GM21447 (cell line): Measurements from ENCODE around the gene SETD4.
"Not testable (repeated sequence)": the region's sequence is repeated elsewhere in the genome, so short reads cannot be mapped to it uniquely, and the experiment has no call there.

Experiments used
- ATAC-seq: cut with Tn5 transposase; IDR thresholded peaks from one replicate; pipeline ENCODE4 v1.9.1; 2021; ENCODE audit not compliant: unreplicated experiment

The SETD4 gene

GRCh38 chr21:36079010-36079649 lies 18.8 kb upstream of the SETD4 start:
- ATAC-seq, result peak; percentile 66

GRCh38 chr21:36077758-36078157 lies 17.4 kb upstream of the SETD4 start:
- no peak for ATAC-seq

- ATAC-seq, result no peak
These were observed 16.7 kb upstream of the SETD4 start for GRCh38 chr21:36076878-36077655.

- ATAC-seq, result no peak
These were observed 15.6 kb upstream of the SETD4 start for GRCh38 chr21:36075953-36076352.

- ATAC-seq, result no peak
These were observed 14.8 kb upstream of the SETD4 start for GRCh38 chr21:36075171-36075570.

GRCh38 chr21:36073911-36074310 lies 13.6 kb upstream of the SETD4 start:
- ATAC-seq, result not testable (repeated sequence)

- ATAC-seq, result no peak
These were observed 12.9 kb upstream of the SETD4 start for GRCh38 chr21:36073181-36073580.

- no peak for ATAC-seq
These were observed 12.3 kb upstream of the SETD4 start for GRCh38 chr21:36072453-36073162.

GRCh38 chr21:36070999-36071398 lies 10.7 kb upstream of the SETD4 start:
- no peak for ATAC-seq

GRCh38 chr21:36069713-36070583 lies 9.6 kb upstream of the SETD4 start, which contains the start of gene CBR1:
Gene CBR1, plus strand, starts transcription at chr21:36070024. Its CDS starts 92 bp downstream, at chr21:36070116.
- ATAC-seq, result peak; percentile 97

- ATAC-seq, result no peak
These were observed 8.5 kb upstream of the SETD4 start for GRCh38 chr21:36068748-36069398.

- no peak for ATAC-seq
These were observed 5.2 kb upstream of the SETD4 start for GRCh38 chr21:36065497-36066036.

GRCh38 chr21:36064085-36064460 lies 3.7 kb upstream of the SETD4 start:
- ATAC-seq, result no peak

- no peak for ATAC-seq
These were observed 3.2 kb upstream of the SETD4 start for GRCh38 chr21:36063375-36064084.

GRCh38 chr21:36061445-36061844 lies 1.1 kb upstream of the SETD4 start:
- no peak for ATAC-seq

GRCh38 chr21:36059823-36060158 lies 535 bp downstream of the SETD4 start:
- ATAC-seq, result peak; percentile 38

- ATAC-seq, result no peak
These were observed 4.8 kb downstream of the SETD4 start for GRCh38 chr21:36055551-36055950.

- no peak for ATAC-seq
These were observed 6.6 kb downstream of the SETD4 start for GRCh38 chr21:36053715-36054062.

GRCh38 chr21:36052860-36053714 lies 7.2 kb downstream of the SETD4 start:
- no peak for ATAC-seq
